SJCRH30 (cell line): ENCODE data around the gene SPART. TPM values are rescaled to one million over a fixed set of nuclear protein-coding genes. Genes with fewer than 3 reads are reported as not detected.
A peak's percentile ranks its signal among the peaks of the same experiment; 100 is the strongest.
"Not testable (repeated sequence)": the region's sequence is repeated elsewhere in the genome, so short reads cannot be mapped to it uniquely, and the experiment has no call there.

ENCODE experiments used
- DNase-seq, 2 experiments: peaks; one replicate each; pipeline ENCODE4 v3.0.0-alpha.2; 2015 to 2020
- H3K27ac ChIP-seq: fragments of 250-450 bp; sonication (Bioruptor Pico); 2 replicates; pipeline ENCODE4 v1.5.1; 2020; ENCODE audit warnings: mild to moderate bottlenecking, moderate library complexity
- H3K27me3 ChIP-seq: fragments of 250-450 bp; sonication (Bioruptor Pico); 2 replicates; pipeline ENCODE4 v1.5.1; 2020; ENCODE audit warnings: mild to moderate bottlenecking, moderate library complexity
- H3K36me3 ChIP-seq: fragments of 250-450 bp; sonication (Bioruptor Pico); 2 replicates; pipeline ENCODE4 v1.5.1; 2020; ENCODE audit warnings: mild to moderate bottlenecking, moderate library complexity
- H3K4me1 ChIP-seq: fragments of 250-450 bp; sonication (Bioruptor Pico); 2 replicates; pipeline ENCODE4 v1.5.1; 2020; ENCODE audit warnings: mild to moderate bottlenecking, moderate library complexity
- H3K4me3 ChIP-seq: fragments of 250-450 bp; sonication (Bioruptor Pico); 2 replicates; pipeline ENCODE4 v1.5.1; 2020; ENCODE audit warnings: mild to moderate bottlenecking, moderate library complexity
- H3K9me3 ChIP-seq: fragments of 250-450 bp; sonication (Bioruptor Pico); replicated peaks from 2 replicates; pipeline ENCODE4 v1.5.1; 2020; ENCODE audit warnings: mild to moderate bottlenecking, moderate library complexity
- total RNA-seq: library from RNA; depleted of rRNA; stranded (reverse); fragments of >200 nt; shearing (Covaris generic); gene quantifications from 2 replicates; pipeline ENCODE4 v1.2.3, GENCODE V29; 2014

Gene SPART
- total RNA-seq, 1 experiment from 2014 or later: 136 TPM

GRCh38 chr13:36342715-36343114 lies 3.5 kb downstream of the SPART start:
- H3K27me3 ChIP-seq: no peaks in the 10 kb centered on the region
- peaks cover 10% of the 10 kb centered on the region for H3K36me3 ChIP-seq
- no peak overlapping the region for H3K4me3 ChIP-seq
- H3K27ac ChIP-seq: no peak overlapping the region
- H3K4me1 ChIP-seq: peaks cover 6% of the 10 kb centered on the region; the same call in 1 of the 2 replicates
- no peak for DNase-seq
- no peaks in the 10 kb centered on the region; the same call in 1 of the 2 replicates for H3K9me3 ChIP-seq

- Histone ChIP-seq H3K9me3 (no peaks in the 10 kb centered on the region; the same call in 1 of the 2 replicates), H3K4me1 (peaks cover 6% of the 10 kb centered on the region; the same call in 1 of the 2 replicates), H3K36me3 (peaks cover 12% of the 10 kb centered on the region), H3K27me3 (no peaks in the 10 kb centered on the region), H3K4me3 (no peak overlapping the region), H3K27ac (no peak overlapping the region)
- DNase-seq: no peak
These were observed 4.5 kb downstream of the SPART start for GRCh38 chr13:36341718-36342117.

- Histone ChIP-seq H3K36me3 (peaks cover 24% of the 10 kb centered on the region), H3K27ac (no peak overlapping the region)
These were observed 6.5 kb downstream of the SPART start for GRCh38 chr13:36339600-36340155.

GRCh38 chr13:36337938-36338641 lies 8.1 kb downstream of the SPART start:
- Histone ChIP-seq H3K9me3 (no peaks in the 10 kb centered on the region; the same call in 1 of the 2 replicates), H3K4me1 (no peaks in the 10 kb centered on the region; the same call in 1 of the 2 replicates), H3K36me3 (peaks cover 33% of the 10 kb centered on the region), H3K4me3 (no peak overlapping the region), H3K27me3 (no peaks in the 10 kb centered on the region), H3K27ac (no peak overlapping the region)
- no peak for DNase-seq

More at GRCh38 chr13:36339600-36340155, 6.5 kb downstream of the SPART start:
- H3K27me3 ChIP-seq: no peaks in the 10 kb centered on the region
- no peaks in the 10 kb centered on the region; the same call in 1 of the 2 replicates for H3K9me3 ChIP-seq
- H3K4me1 ChIP-seq: peaks cover 6% of the 10 kb centered on the region; the same call in 1 of the 2 replicates
- DNase-seq: no peak
- no peak overlapping the region for H3K4me3 ChIP-seq

- H3K4me3 ChIP-seq: no peak overlapping the region
- H3K9me3 ChIP-seq: no peaks in the 10 kb centered on the region
- DNase-seq: no peak
- no peaks in the 10 kb centered on the region; the same call in 1 of the 2 replicates for H3K4me1 ChIP-seq
- H3K27ac ChIP-seq: no peak overlapping the region
- H3K36me3 ChIP-seq: peaks cover 74% of the 10 kb centered on the region
- H3K27me3 ChIP-seq: no peaks in the 10 kb centered on the region
These were observed 13.2 kb downstream of the SPART start for GRCh38 chr13:36332986-36333385.

- H3K27ac ChIP-seq, H3K4me3 ChIP-seq, H3K4me1 ChIP-seq, DNase-seq, H3K27me3 ChIP-seq, H3K9me3 ChIP-seq: not testable (repeated sequence)
- peaks cover 81% of the 10 kb centered on the region for H3K36me3 ChIP-seq
These were observed 13.9 kb downstream of the SPART start for GRCh38 chr13:36332255-36332654.

GRCh38 chr13:36331280-36331679 lies 14.9 kb downstream of the SPART start:
- Histone ChIP-seq H3K36me3 (peaks cover 88% of the 10 kb centered on the region), H3K27me3 (no peaks in the 10 kb centered on the region), H3K4me3 (no peak overlapping the region), H3K9me3 (no peaks in the 10 kb centered on the region), H3K27ac (no peak overlapping the region), H3K4me1 (no peaks in the 10 kb centered on the region; the same call in 1 of the 2 replicates)
- DNase-seq: no peak

- H3K9me3 ChIP-seq: no peaks in the 10 kb centered on the region
- no peak for DNase-seq
- H3K27ac ChIP-seq: no peak overlapping the region
- peaks cover 92% of the 10 kb centered on the region for H3K36me3 ChIP-seq
- H3K4me1 ChIP-seq: peaks cover 3% of the 10 kb centered on the region
- no peak overlapping the region for H3K4me3 ChIP-seq
- H3K27me3 ChIP-seq: no peaks in the 10 kb centered on the region
These were observed 16.8 kb downstream of the SPART start for GRCh38 chr13:36329361-36329760.

GRCh38 chr13:36328821-36329220 lies 17.4 kb downstream of the SPART start:
- H3K4me1 ChIP-seq: peaks cover 7% of the 10 kb centered on the region

GRCh38 chr13:36325912-36326311 lies 20.3 kb downstream of the SPART start:
- Histone ChIP-seq H3K4me1 (peaks cover 12% of the 10 kb centered on the region), H3K27ac (no peak overlapping the region), H3K27me3 (no peaks in the 10 kb centered on the region), H3K36me3 (peaks cover 85% of the 10 kb centered on the region), H3K9me3 (no peaks in the 10 kb centered on the region), H3K4me3 (no peak overlapping the region)
- no peak for DNase-seq

More at GRCh38 chr13:36328821-36329220, 17.4 kb downstream of the SPART start:
- H3K36me3 ChIP-seq: peaks cover 90% of the 10 kb centered on the region
- no peak overlapping the region for H3K27ac ChIP-seq
- no peaks in the 10 kb centered on the region for H3K9me3 ChIP-seq
- H3K4me3 ChIP-seq: no peak overlapping the region
- no peak for DNase-seq
- H3K27me3 ChIP-seq: no peaks in the 10 kb centered on the region

GRCh38 chr13:36324881-36325280 lies 21.3 kb downstream of the SPART start:
- H3K4me3 ChIP-seq, DNase-seq, H3K9me3 ChIP-seq, H3K27me3 ChIP-seq, H3K27ac ChIP-seq: not testable (repeated sequence)
- H3K36me3 ChIP-seq: peaks cover 77% of the 10 kb centered on the region
- H3K4me1 ChIP-seq: peaks cover 12% of the 10 kb centered on the region

- DNase-seq: peak; percentile 42 to 43
- peaks cover 69% of the 10 kb centered on the region for H3K36me3 ChIP-seq
- peak overlapping the region; percentile 68 for H3K27ac ChIP-seq
- H3K27me3 ChIP-seq: no peaks in the 10 kb centered on the region
- H3K4me1 ChIP-seq: peaks cover 12% of the 10 kb centered on the region
- no peaks in the 10 kb centered on the region for H3K9me3 ChIP-seq
- H3K4me3 ChIP-seq: no peak overlapping the region
These were observed 22.1 kb downstream of the SPART start for GRCh38 chr13:36323951-36324566.

- H3K4me3 ChIP-seq: no peak overlapping the region
- H3K4me1 ChIP-seq: peaks cover 12% of the 10 kb centered on the region
- no peak for DNase-seq
- peaks cover 63% of the 10 kb centered on the region for H3K36me3 ChIP-seq
- no peaks in the 10 kb centered on the region for H3K27me3 ChIP-seq
- no peaks in the 10 kb centered on the region for H3K9me3 ChIP-seq
- H3K27ac ChIP-seq: peak overlapping the region; percentile 68
These were observed 22.8 kb downstream of the SPART start for GRCh38 chr13:36323408-36323807.

- H3K27me3 ChIP-seq, H3K27ac ChIP-seq, H3K4me3 ChIP-seq, DNase-seq, H3K9me3 ChIP-seq: not testable (repeated sequence)
- Histone ChIP-seq H3K4me1 (peaks cover 12% of the 10 kb centered on the region), H3K36me3 (peaks cover 40% of the 10 kb centered on the region)
These were observed 26.4 kb downstream of the SPART start for GRCh38 chr13:36319793-36320192.
